ENCODE measurements around the gene ZNF253. TPM values are rescaled to one million over a fixed set of nuclear protein-coding genes. Genes with fewer than 3 reads are reported as not detected.
"Not testable (repeated sequence)": the region's sequence is repeated elsewhere in the genome, so short reads cannot be mapped to it uniquely, and the experiment has no call there.

The ZNF253 gene
- total RNA-seq, 1 experiment from 2014 or later, result 5.0 TPM

GRCh38 chr19:19900729-19901444 lies 35.2 kb downstream of the ZNF253 start, which contains the start of gene ZNF93:
Gene ZNF93, plus strand, starts transcription at chr19:19900946. Its CDS starts 143 bp downstream, at chr19:19901089.
- peaks cover 31% of the 10 kb centered on the region for H3K36me3 Mint-ChIP-seq (ENCODE audit: insufficient read depth, unreplicated experiment)
- H3K4me3 Mint-ChIP-seq (ENCODE audit: low read depth, unreplicated experiment), result peak within 1 kb of the TSS; percentile 85
- intact Hi-C loops (cut with micrococcal nuclease; ENCODE audit: unreplicated experiment), result loop anchor here (10.0 kb wide), 1 partner anchor 1864 kb away; the partner anchor contains the start of gene ZNF100
- TSS peak; percentile 82 for BruUV-seq (replicated peaks)
- peaks cover 9% of the 10 kb centered on the region for H3K4me1 Mint-ChIP-seq (ENCODE audit: low read depth, unreplicated experiment)
- TF ChIP-seq CTCF (IDR thresholded peaks at IDR 0.05; ENCODE audit: unreplicated experiment), result no peak
- CTCF ChIA-PET, result interaction anchor here (0.5 to 1.0 kb wide), 3 partner anchors 72 to 534 kb away, joined by 3 read pairs; no protein-coding TSS in a partner anchor
- H3K27me3 Mint-ChIP-seq (ENCODE audit: unreplicated experiment), result no peaks in the 10 kb centered on the region
- H3K27ac Mint-ChIP-seq (ENCODE audit: unreplicated experiment), result peak within 1 kb of the TSS; percentile 62
- peak; percentile 85 for DNase-seq
- H3K9me3 Mint-ChIP-seq (ENCODE audit: low read depth, unreplicated experiment), result peaks cover 17% of the 10 kb centered on the region

- H3K4me1 Mint-ChIP-seq (ENCODE audit: low read depth, unreplicated experiment); H3K27me3 Mint-ChIP-seq (ENCODE audit: unreplicated experiment); DNase-seq; BruUV-seq (replicated peaks); H3K27ac Mint-ChIP-seq (ENCODE audit: unreplicated experiment); H3K9me3 Mint-ChIP-seq (ENCODE audit: low read depth, unreplicated experiment); H3K4me3 Mint-ChIP-seq (ENCODE audit: low read depth, unreplicated experiment); CTCF ChIA-PET: not testable (repeated sequence)
- intact Hi-C loops (cut with micrococcal nuclease; ENCODE audit: unreplicated experiment), result loop anchor here (10.0 kb wide), 1 partner anchor 1857 kb away; the partner anchor contains the start of gene ZNF100
- H3K36me3 Mint-ChIP-seq (ENCODE audit: insufficient read depth, unreplicated experiment), result peaks cover 14% of the 10 kb centered on the region
Measured at GRCh38 chr19:19907551-19907950, 41.9 kb downstream of the ZNF253 start.

GRCh38 chr19:19909654-19910053 lies 44.0 kb downstream of the ZNF253 start:
- CTCF ChIA-PET, result no interaction called here
- H3K4me1 Mint-ChIP-seq (ENCODE audit: low read depth, unreplicated experiment), result no peaks in the 10 kb centered on the region
- DNase-seq, result no peak
- H3K27ac Mint-ChIP-seq (ENCODE audit: unreplicated experiment), result no peak overlapping the region
- peaks cover 5% of the 10 kb centered on the region for H3K9me3 Mint-ChIP-seq (ENCODE audit: low read depth, unreplicated experiment)
- no peaks in the 10 kb centered on the region for H3K27me3 Mint-ChIP-seq (ENCODE audit: unreplicated experiment)
- peaks cover 3% of the 10 kb centered on the region for H3K36me3 Mint-ChIP-seq (ENCODE audit: insufficient read depth, unreplicated experiment)
- no peak overlapping the region for H3K4me3 Mint-ChIP-seq (ENCODE audit: low read depth, unreplicated experiment)
- intact Hi-C loops (cut with micrococcal nuclease; ENCODE audit: unreplicated experiment), result loop anchor here (10.0 kb wide), 1 partner anchor 1855 kb away; the partner anchor contains the start of gene ZNF100
- BruUV-seq (replicated peaks), result no TSS peak
- TF ChIP-seq CTCF (IDR thresholded peaks at IDR 0.05; ENCODE audit: unreplicated experiment), result no peak

- Mint-ChIP-seq H3K27ac (ENCODE audit: unreplicated experiment) (no peak overlapping the region), H3K4me1 (ENCODE audit: low read depth, unreplicated experiment) (no peaks in the 10 kb centered on the region), H3K36me3 (ENCODE audit: insufficient read depth, unreplicated experiment) (no peaks in the 10 kb centered on the region), H3K27me3 (ENCODE audit: unreplicated experiment) (no peaks in the 10 kb centered on the region), H3K9me3 (ENCODE audit: low read depth, unreplicated experiment) (no peaks in the 10 kb centered on the region), H3K4me3 (ENCODE audit: low read depth, unreplicated experiment) (no peak overlapping the region)
- no peak for TF ChIP-seq CTCF (IDR thresholded peaks at IDR 0.05; ENCODE audit: unreplicated experiment)
- BruUV-seq (replicated peaks), result no TSS peak
- intact Hi-C loops (cut with micrococcal nuclease; ENCODE audit: unreplicated experiment), result no loop called here
- CTCF ChIA-PET, result no interaction called here
- DNase-seq, result no peak
Measured at GRCh38 chr19:19911150-19911549, 45.5 kb downstream of the ZNF253 start.

GRCh38 chr19:19914596-19914995 lies 48.9 kb downstream of the ZNF253 start:
- no peaks in the 10 kb centered on the region for H3K4me1 Mint-ChIP-seq (ENCODE audit: low read depth, unreplicated experiment)
- no peaks in the 10 kb centered on the region for H3K27me3 Mint-ChIP-seq (ENCODE audit: unreplicated experiment)
- no peaks in the 10 kb centered on the region for H3K36me3 Mint-ChIP-seq (ENCODE audit: insufficient read depth, unreplicated experiment)
- no TSS peak for BruUV-seq (replicated peaks)
- CTCF ChIA-PET, result interaction anchor here (0.6 kb wide), 1 partner anchor 57 kb away, joined by 3 read pairs; no protein-coding TSS in a partner anchor
- TF ChIP-seq CTCF (IDR thresholded peaks at IDR 0.05; ENCODE audit: unreplicated experiment), result no peak
- H3K9me3 Mint-ChIP-seq (ENCODE audit: low read depth, unreplicated experiment), result no peaks in the 10 kb centered on the region
- intact Hi-C loops (cut with micrococcal nuclease; ENCODE audit: unreplicated experiment), result no loop called here
- no peak overlapping the region for H3K27ac Mint-ChIP-seq (ENCODE audit: unreplicated experiment)
- no peak overlapping the region for H3K4me3 Mint-ChIP-seq (ENCODE audit: low read depth, unreplicated experiment)
- no peak for DNase-seq

- H3K36me3 Mint-ChIP-seq (ENCODE audit: insufficient read depth, unreplicated experiment); CTCF ChIA-PET; H3K4me3 Mint-ChIP-seq (ENCODE audit: low read depth, unreplicated experiment); DNase-seq; H3K27ac Mint-ChIP-seq (ENCODE audit: unreplicated experiment); H3K4me1 Mint-ChIP-seq (ENCODE audit: low read depth, unreplicated experiment); intact Hi-C loops (cut with micrococcal nuclease; ENCODE audit: unreplicated experiment); H3K27me3 Mint-ChIP-seq (ENCODE audit: unreplicated experiment); H3K9me3 Mint-ChIP-seq (ENCODE audit: low read depth, unreplicated experiment); BruUV-seq (replicated peaks): not testable (repeated sequence)
Measured at GRCh38 chr19:19930417-19930816, 64.7 kb downstream of the ZNF253 start.
